ENCODE measurements around the gene ZXDA.

DNA sequence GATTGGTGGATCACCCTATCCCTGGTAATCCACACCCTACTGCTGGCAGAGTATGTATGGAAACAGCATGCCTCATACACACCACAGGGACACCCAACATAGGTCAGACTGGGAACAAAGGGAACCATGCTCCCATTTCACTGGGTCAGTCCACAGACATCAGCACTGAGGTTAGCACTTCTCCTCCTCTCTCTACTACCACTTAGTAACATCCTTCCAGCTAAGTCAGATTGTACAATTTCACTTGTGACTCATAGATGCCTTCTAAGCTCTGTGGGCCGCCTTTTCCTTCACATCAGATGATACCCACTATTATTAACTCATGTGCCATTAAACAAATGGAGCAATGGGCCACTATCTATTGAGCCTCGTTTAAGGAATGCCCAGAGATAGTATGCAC lies 15.5 kb upstream of the ZXDA start:
- TF ChIP-seq POLR2A (IDR thresholded peaks at IDR 0.05) (no peak), CTCF (IDR thresholded peaks at IDR 0.05) (no peak)

Data from stomach (tissue), 4 donors.